ENCODE results near the gene SEMA6A.

SEMA6A gene

DNA sequence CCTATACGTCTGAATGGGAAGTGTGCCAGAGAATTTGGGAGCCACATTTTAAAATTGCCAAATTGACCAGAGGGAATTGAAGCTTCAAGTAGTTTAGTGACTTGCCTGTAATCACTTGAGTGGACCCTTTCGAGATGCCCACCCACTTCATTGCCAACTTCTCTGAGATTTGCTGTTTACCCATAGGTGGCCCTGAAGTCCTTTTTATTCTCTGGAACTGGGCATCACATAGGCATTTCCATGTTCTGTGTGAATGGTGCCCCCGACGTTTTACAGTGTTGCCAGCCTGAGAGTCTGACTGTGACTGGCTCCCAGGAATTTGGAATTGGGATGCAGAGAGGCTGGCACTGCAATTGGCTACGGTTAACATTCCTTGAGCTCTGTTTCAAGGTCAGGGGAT, 158.6 kb downstream of the SEMA6A start (continued):
- TF ChIP-seq TCF4 (CRISPR knock-in tag; IDR thresholded peaks at IDR 0.05; ENCODE audit: borderline replicate concordance) (no peak), SNAI2 (CRISPR knock-in tag; IDR thresholded peaks at IDR 0.05) (no peak), ZC3H10 (CRISPR knock-in tag; IDR thresholded peaks at IDR 0.05) (no peak), PPARA (CRISPR knock-in tag; IDR thresholded peaks at IDR 0.05; ENCODE audit: borderline replicate concordance) (no peak)

DNA sequence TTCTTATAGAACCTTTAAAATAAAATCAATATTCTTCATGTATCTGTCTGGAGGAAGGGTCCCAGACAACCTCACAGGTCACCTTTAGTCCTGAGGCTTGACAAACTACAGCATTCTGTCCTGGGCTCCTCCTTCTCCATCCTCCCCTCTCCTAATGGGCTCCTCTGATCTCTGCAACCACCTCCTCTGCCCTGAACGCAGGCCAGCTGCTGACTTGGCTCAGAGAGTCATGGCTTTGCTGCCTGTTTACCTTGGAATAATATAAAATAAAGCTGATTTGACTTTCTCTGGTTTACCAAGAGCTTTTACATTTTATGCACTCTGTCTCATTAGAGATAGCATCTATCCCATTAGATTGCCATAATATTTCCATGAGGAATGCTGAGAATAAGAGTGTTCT, 159.4 kb downstream of the SEMA6A start:
- TF ChIP-seq, protein P1, sequence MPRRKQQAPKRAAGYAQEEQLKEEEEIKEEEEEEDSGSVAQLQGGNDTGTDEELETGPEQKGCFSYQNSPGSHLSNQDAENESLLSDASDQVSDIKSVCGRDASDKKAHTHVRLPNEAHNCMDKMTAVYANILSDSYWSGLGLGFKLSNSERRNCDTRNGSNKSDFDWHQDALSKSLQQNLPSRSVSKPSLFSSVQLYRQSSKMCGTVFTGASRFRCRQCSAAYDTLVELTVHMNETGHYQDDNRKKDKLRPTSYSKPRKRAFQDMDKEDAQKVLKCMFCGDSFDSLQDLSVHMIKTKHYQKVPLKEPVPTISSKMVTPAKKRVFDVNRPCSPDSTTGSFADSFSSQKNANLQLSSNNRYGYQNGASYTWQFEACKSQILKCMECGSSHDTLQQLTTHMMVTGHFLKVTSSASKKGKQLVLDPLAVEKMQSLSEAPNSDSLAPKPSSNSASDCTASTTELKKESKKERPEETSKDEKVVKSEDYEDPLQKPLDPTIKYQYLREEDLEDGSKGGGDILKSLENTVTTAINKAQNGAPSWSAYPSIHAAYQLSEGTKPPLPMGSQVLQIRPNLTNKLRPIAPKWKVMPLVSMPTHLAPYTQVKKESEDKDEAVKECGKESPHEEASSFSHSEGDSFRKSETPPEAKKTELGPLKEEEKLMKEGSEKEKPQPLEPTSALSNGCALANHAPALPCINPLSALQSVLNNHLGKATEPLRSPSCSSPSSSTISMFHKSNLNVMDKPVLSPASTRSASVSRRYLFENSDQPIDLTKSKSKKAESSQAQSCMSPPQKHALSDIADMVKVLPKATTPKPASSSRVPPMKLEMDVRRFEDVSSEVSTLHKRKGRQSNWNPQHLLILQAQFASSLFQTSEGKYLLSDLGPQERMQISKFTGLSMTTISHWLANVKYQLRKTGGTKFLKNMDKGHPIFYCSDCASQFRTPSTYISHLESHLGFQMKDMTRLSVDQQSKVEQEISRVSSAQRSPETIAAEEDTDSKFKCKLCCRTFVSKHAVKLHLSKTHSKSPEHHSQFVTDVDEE (CRISPR knock-in tag; IDR thresholded peaks at IDR 0.05) = no peak
- TF ChIP-seq TCF4 (CRISPR knock-in tag; IDR thresholded peaks at IDR 0.05; ENCODE audit: borderline replicate concordance) (no peak), CSDC2 (CRISPR knock-in tag; IDR thresholded peaks at IDR 0.05) (no peak), RARB (CRISPR knock-in tag; IDR thresholded peaks at IDR 0.05) (no peak), ZFP3 (CRISPR knock-in tag; IDR thresholded peaks at IDR 0.05) (no peak), ZNF8 (CRISPR knock-in tag; IDR thresholded peaks at IDR 0.05) (no peak), ZFP30 (CRISPR knock-in tag; IDR thresholded peaks at IDR 0.05) (no peak), ESRRG (CRISPR knock-in tag; IDR thresholded peaks at IDR 0.05) (no peak), OSR1 (CRISPR knock-in tag; IDR thresholded peaks at IDR 0.05) (no peak), ARNTL (CRISPR knock-in tag; IDR thresholded peaks at IDR 0.05; ENCODE audit: borderline replicate concordance, low read depth) (no peak), ZNF565 (CRISPR knock-in tag; conservative IDR thresholded peaks at IDR 0.05; ENCODE audit: low read depth) (no peak), PPARA (CRISPR knock-in tag; IDR thresholded peaks at IDR 0.05; ENCODE audit: borderline replicate concordance) (no peak)
- TF ChIP-seq, protein P2, sequence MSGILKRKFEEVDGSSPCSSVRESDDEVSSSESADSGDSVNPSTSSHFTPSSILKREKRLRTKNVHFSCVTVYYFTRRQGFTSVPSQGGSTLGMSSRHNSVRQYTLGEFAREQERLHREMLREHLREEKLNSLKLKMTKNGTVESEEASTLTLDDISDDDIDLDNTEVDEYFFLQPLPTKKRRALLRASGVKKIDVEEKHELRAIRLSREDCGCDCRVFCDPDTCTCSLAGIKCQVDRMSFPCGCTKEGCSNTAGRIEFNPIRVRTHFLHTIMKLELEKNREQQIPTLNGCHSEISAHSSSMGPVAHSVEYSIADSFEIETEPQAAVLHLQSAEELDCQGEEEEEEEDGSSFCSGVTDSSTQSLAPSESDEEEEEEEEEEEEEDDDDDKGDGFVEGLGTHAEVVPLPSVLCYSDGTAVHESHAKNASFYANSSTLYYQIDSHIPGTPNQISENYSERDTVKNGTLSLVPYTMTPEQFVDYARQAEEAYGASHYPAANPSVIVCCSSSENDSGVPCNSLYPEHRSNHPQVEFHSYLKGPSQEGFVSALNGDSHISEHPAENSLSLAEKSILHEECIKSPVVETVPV (CRISPR knock-in tag; IDR thresholded peaks at IDR 0.05) = no peak
- TF ChIP-seq, protein P3, sequence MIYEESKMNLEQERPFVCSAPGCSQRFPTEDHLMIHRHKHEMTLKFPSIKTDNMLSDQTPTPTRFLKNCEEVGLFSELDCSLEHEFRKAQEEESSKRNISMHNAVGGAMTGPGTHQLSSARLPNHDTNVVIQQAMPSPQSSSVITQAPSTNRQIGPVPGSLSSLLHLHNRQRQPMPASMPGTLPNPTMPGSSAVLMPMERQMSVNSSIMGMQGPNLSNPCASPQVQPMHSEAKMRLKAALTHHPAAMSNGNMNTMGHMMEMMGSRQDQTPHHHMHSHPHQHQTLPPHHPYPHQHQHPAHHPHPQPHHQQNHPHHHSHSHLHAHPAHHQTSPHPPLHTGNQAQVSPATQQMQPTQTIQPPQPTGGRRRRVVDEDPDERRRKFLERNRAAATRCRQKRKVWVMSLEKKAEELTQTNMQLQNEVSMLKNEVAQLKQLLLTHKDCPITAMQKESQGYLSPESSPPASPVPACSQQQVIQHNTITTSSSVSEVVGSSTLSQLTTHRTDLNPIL (CRISPR knock-in tag; IDR thresholded peaks at IDR 0.05; ENCODE audit: low read depth) = no peak
- TF ChIP-seq, protein P4, sequence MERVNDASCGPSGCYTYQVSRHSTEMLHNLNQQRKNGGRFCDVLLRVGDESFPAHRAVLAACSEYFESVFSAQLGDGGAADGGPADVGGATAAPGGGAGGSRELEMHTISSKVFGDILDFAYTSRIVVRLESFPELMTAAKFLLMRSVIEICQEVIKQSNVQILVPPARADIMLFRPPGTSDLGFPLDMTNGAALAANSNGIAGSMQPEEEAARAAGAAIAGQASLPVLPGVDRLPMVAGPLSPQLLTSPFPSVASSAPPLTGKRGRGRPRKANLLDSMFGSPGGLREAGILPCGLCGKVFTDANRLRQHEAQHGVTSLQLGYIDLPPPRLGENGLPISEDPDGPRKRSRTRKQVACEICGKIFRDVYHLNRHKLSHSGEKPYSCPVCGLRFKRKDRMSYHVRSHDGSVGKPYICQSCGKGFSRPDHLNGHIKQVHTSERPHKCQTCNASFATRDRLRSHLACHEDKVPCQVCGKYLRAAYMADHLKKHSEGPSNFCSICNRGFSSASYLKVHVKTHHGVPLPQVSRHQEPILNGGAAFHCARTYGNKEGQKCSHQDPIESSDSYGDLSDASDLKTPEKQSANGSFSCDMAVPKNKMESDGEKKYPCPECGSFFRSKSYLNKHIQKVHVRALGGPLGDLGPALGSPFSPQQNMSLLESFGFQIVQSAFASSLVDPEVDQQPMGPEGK (CRISPR knock-in tag; IDR thresholded peaks at IDR 0.05; ENCODE audit: borderline replicate concordance) = no peak
- no peak for ATAC-seq

DNA sequence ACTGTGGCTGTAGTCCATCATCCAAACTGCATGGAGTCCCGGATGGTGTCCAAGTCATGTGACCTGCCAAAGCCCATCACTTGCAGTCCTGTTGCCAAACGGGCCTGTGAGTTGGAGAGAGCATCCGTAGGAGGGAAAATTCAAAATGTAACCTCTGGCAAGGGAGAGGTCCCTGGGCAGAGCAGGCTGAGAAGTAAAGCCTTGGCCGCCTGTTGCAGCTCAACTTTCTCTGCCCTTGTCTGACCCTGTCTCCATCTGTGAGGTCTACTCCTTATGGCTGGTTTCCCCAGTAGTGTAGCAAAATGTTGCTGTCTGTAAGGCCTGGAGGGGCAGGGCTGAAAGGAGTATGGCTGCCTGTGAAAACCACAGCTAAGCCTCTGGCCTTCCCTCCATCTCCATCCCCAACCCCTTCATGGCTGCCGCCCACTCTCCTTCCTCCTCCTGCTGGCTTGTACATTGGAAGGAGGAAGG, 163.5 kb downstream of the SEMA6A start:
- TF ChIP-seq, protein P2 (CRISPR knock-in tag; IDR thresholded peaks at IDR 0.05) = no peak
- no peak for TF ChIP-seq ZC3H10 (CRISPR knock-in tag; IDR thresholded peaks at IDR 0.05)
- no peak for TF ChIP-seq ZNF70 (CRISPR knock-in tag; IDR thresholded peaks at IDR 0.05)
- TF ChIP-seq PPARA (CRISPR knock-in tag; IDR thresholded peaks at IDR 0.05; ENCODE audit: borderline replicate concordance) = no peak
- no peak for TF ChIP-seq TCF4 (CRISPR knock-in tag; IDR thresholded peaks at IDR 0.05; ENCODE audit: borderline replicate concordance)
- no peak for TF ChIP-seq ESRRG (CRISPR knock-in tag; IDR thresholded peaks at IDR 0.05)
- TF ChIP-seq RARB (CRISPR knock-in tag; IDR thresholded peaks at IDR 0.05) = no peak
- TF ChIP-seq, protein P4 (CRISPR knock-in tag; IDR thresholded peaks at IDR 0.05; ENCODE audit: borderline replicate concordance) = no peak
- no peak for TF ChIP-seq SNAI2 (CRISPR knock-in tag; IDR thresholded peaks at IDR 0.05)
- no peak for ATAC-seq
